Lower leg skin (tissue), 3 donors: ENCODE data around the gene HIPK1.

Experiments
- CTCF ChIP-seq, 3 donors: fragments of 450-650 bp; IDR thresholded peaks; one replicate each; pipeline ENCODE4 v1.5.1; 2016; ENCODE audit warnings: antibody characterized with exemption in 3 of 3, mild to moderate bottlenecking in 3 of 3, moderate library complexity in 2 of 3
- POLR2A ChIP-seq, 2 donors: fragments of 450-650 bp; IDR thresholded peaks; one replicate each; pipeline ENCODE4 v1.6.1; 2016 to 2017; ENCODE audit warnings: antibody characterized with exemption in 2 of 2, mild to moderate bottlenecking in 1 of 2, moderate library complexity in 1 of 2

GRCh38 chr1:113947388-113948107, 18.4 kb downstream of the HIPK1 start:
- TF ChIP-seq POLR2A (IDR thresholded peaks at IDR 0.05), result no peak
- no peak for TF ChIP-seq CTCF (IDR thresholded peaks at IDR 0.05)
